Kasumi-1 (cell line): ENCODE results near the gene SERINC5.
"Not testable (repeated sequence)": the region's sequence is repeated elsewhere in the genome, so short reads cannot be mapped to it uniquely, and the experiment has no call there.

ENCODE experiments used
- DNase-seq, 2 experiments: peaks; one replicate each; lab custom pipeline; 2025; lab: John Stamatoyannopoulos, UW

SERINC5 gene

GRCh38 chr5:80227979-80228596, 27.8 kb downstream of the SERINC5 start:
- no peak for DNase-seq

DNA sequence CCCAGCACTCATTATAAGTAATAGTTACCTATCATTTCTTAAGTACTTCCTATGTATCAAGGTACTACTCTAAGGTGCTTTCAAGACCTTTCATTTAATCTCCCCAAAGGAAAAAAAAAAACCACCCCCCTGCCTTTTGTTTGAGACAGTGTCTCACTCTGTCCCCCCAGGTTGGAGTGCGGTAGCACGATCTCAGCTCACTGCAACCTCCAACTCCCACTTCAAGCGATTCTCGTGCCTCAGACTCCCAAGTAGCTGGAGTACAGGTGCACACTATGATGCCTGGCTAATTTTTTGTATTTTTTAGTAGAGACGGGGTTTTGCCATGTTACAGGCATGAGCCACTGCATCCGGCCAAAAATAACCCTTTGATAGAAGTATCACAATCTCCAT, 29.9 kb downstream of the SERINC5 start:
- DNase-seq = no peak

- no peak for DNase-seq
These were observed 30.5 kb downstream of the SERINC5 start for GRCh38 chr5:80225189-80225933.

GRCh38 chr5:80223561-80223960, 32.3 kb downstream of the SERINC5 start:
- no peak for DNase-seq

GRCh38 chr5:80220245-80220897, 35.5 kb downstream of the SERINC5 start:
- DNase-seq = no peak

- no peak for DNase-seq
These were observed 36.5 kb downstream of the SERINC5 start for GRCh38 chr5:80219391-80219790.

DNA sequence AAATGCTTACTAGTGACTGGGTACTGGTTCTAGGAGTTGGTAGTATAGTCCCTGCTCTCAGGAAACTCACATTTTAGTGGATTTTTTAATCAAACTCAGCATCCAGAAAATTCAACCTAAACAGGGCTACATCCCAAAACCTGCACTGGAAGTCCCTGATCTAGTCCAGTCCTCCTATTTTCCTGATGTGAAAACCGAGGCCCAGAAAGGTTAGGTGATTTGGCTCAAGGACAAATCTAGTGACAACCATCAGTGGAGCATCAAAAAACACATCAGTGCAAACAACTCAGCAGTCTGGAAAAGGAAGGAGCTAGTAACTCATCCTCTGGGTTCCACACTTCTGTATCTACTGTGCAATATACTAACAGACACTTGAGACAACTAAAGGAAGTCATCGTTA, 38.2 kb downstream of the SERINC5 start:
- DNase-seq = no peak

DNA sequence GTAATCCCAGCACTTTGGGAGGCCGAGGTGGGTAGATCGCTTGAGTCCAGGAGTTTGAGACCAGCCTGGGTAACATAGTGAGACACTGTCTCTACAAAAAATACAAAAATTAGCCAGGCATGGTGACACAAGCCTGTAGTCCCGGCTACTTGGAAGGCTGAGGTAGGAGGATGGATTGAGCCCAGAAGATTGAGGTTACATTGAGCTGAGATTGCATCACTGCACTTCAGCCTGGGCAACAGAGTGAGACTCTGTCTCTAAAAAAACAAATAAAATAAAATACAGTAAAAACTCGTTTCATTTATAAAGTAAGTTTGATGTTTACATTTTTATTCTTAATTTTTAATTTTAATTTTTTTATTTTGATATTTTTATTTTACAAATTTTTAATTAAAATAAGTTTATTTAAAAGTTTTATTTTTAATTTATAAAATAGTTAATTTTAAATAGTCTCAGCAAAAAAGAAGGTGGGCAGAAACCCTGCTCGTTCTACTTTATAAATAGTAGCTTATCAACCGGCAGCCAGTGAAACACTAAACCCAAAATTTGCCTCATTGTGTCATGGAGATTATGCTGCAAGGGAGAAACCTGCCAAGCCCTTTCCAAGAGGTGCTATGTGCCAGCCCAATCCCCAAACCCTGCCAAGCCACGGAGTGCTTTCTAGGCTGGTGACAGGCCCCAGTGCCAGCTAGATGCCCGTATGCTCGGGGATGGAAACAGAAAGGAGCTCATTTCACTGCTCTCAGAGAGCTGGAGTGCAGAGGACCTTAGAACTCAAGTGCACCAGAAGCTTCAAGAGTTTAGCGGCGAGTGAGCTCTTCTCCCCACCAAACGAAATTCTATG, 38.9 kb downstream of the SERINC5 start:
- DNase-seq = no peak

GRCh38 chr5:80216096-80216495, 39.8 kb downstream of the SERINC5 start:
- peak; percentile 18 to 41 for DNase-seq

DNA sequence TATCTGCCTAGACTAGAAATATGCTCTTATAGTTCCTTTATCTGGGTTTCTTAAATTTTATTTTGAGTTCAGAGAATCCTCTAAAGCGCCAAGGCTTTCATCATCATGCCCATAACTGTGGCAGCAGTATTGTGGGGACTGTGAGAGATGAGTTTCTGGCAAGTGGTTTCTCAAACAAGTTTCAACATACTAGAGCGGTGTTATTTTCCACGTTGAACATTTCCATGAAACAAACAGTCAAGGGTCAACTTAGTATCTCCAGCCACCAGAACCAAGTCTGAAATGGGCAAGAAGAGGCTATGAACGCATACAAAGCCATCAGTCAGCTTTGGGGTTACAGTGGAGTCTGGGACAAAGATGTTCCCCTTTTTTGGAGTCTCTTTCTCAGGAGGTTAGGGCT, 40.3 kb downstream of the SERINC5 start:
- DNase-seq = no peak

- peak; percentile 44 to 47 for DNase-seq
These were observed 42.4 kb downstream of the SERINC5 start for GRCh38 chr5:80213466-80213865.

GRCh38 chr5:80212171-80212667, 43.6 kb downstream of the SERINC5 start:
- no peak for DNase-seq

DNA sequence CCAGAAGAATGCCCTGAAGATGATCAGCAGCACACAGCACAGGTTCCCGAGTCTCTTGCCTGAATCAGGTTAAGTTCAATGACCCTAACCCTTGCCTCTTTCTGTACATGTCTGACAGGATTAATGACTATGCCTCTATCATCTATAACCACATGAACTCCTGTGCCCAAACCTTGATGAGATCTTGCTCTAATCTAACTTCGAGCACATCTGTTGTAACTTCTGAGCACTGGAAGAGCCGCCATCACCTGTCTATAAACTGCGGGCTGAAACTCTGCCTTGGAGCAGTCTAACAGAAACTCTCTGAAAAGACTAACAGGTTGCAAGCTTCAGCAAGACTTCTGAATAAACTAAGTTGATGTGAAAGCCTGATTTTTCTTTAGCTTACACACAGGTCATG, 44.5 kb downstream of the SERINC5 start:
- DNase-seq = no peak

GRCh38 chr5:80210014-80210413, 45.8 kb downstream of the SERINC5 start:
- DNase-seq = no peak

DNA sequence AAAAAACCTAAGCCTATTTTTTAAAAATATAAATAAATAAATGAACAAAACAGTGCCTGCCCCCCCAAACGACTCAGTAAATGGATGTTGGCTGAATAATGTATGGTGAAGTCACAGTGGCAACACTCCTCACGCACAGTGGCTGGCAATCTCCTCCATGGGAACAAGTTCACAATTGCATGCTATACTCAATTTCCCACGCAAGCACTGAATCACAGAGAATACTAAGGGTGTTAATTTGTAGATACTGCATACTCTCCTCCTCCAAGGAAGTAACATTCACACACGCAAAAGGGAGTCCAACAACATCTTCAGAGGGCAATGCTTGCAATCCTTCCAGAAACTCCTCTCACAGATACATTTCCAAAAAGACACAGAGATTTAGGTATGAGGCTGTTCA, 47.5 kb downstream of the SERINC5 start:
- no peak for DNase-seq

- no peak for DNase-seq
These were observed 48.0 kb downstream of the SERINC5 start for GRCh38 chr5:80207832-80208231.

DNA sequence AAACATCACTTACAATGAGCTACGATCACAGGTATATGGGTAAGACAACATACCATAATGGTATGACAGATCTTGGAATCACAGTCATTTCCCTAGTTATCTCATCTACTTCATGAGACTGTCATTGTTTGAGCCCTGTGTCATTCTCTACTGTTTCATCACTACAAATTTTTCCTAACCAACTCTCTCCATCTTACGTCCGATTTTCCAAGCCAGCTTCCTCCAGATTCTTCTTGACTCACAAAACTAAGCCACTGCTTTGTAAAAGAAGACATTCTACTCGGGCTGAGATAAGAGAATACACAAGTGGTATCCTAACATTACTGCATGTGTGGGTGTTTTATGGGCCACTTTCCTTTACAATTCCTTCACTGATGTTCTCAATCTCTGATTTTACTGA, 49.6 kb downstream of the SERINC5 start:
- DNase-seq = no peak

DNA sequence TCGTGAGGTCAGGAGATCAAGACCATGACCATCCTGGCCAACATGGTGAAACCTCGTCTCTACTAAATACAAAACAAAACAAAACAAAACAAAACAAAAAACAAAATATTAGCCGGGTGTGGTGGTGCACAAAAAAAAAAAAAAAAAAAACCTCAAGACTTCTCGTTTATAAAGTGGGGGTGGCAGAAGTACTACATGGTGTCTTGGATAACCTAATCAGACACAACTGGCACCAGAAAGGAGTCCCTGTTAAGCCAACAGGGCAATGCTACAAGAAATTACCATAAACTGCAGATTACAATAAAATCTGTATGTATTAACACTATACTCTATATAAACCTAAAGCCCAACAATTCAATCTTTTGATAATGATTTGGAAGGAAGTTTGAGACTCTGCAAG, 50.0 kb downstream of the SERINC5 start:
- DNase-seq = no peak

DNA sequence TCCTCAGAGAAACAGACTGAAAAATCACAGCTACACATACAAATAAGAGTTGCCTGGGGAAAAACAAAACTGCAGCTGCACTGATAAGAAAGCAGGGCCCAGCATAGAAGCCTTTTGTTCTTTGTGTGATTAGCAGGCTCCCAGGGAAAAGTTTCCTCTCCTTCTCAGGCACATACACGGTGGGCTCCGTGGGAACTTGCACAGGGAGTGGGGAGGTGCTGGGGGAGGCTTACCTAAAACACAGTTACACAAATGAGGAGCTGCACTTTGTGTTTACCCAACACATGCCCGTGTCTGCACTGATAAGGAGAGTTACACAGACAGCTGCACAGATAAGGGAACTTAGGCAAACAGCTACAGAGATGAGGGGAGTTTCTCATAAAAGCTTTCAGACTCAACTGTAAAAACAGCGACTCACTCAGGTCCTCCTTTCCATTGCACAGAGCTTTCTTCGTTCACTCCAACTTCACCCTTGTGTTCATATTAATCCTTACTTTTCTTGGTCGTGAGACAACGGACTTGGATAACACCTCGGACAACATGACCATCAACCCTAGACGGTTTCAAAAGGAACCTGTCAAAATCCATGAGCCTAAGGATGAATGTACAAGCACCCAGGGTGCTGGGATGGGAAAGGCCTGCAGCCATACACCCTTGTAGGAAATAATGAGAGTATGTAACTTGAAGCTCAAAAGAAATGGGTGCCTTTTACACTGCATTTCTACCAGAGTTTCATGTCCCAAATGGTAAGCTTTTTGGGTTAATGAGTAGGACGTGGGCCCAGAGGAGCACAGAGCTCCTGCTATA, 50.8 kb downstream of the SERINC5 start:
- DNase-seq = peak; percentile 34 to 63

DNA sequence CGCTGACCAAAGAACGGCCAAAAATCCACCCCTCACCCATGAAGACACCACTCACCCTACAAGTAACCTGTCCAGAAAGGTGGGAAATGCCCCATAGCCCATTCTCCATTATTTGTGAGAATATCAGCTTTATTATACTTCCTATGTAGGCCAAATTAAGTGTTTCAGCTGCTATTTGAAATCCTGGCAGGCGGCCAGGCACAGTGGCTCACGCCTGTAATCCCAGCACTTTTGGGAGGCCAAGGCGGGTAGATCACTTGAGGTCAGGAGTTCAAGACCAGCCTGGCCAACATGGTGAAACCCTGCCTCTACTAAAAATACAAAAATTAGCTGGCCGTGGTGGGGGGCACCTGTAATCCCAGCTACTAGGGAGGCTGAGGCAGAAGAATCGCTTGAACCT, 54.1 kb downstream of the SERINC5 start:
- DNase-seq = not testable (repeated sequence)

DNA sequence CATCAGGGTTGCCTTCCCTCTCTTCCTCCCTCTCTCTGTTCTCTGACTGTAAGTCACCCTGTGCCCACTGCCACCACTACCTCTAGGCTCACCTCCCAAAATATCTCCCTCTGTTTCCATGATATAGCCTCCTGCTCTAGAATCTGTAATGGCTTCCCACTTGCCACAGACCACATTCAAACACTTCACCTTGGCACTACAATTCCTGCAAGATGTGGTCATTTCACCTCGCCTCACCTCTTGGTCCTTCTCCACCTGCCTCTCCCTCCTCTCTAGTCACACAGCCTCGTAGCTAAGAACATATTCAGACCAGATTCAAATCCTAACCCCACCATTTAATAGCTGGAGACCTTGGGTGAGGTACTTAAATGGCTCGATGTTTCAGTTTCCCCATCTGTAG, 56.9 kb downstream of the SERINC5 start:
- DNase-seq = no peak
